GM12874 (cell line): ENCODE data around the gene RHBDF2.

ENCODE experiments used
- TF ChIP-seq, protein P1 (sequence below): IDR thresholded peaks from 2 replicates; pipeline ENCODE4 v1.5.1; 2011; ENCODE audit warnings: low read depth, mild to moderate bottlenecking, control low read depth, low read length, moderate library complexity; ENCODE audit not compliant: insufficient read depth

RHBDF2 gene

DNA sequence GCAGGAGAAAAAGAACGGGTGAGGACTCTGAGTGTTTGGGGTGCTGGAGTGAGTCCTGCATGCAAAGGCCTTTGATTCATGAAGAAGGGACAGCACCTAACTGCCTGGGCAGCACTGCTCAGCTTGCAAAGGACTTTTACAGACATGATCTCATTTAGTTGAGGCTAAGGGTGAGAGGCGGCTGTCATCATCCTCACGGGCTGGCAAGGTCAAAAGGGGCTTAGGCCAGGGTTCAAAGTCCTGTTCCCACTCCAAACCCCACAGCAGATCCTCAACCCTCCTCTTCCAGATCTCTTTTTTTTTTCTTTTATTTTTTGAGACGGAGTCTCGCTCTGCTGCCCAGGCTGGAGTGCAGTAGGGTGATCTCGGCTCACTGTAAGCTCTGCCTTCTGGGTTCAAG lies 4.8 kb downstream of the RHBDF2 start:
- TF ChIP-seq, protein P1, sequence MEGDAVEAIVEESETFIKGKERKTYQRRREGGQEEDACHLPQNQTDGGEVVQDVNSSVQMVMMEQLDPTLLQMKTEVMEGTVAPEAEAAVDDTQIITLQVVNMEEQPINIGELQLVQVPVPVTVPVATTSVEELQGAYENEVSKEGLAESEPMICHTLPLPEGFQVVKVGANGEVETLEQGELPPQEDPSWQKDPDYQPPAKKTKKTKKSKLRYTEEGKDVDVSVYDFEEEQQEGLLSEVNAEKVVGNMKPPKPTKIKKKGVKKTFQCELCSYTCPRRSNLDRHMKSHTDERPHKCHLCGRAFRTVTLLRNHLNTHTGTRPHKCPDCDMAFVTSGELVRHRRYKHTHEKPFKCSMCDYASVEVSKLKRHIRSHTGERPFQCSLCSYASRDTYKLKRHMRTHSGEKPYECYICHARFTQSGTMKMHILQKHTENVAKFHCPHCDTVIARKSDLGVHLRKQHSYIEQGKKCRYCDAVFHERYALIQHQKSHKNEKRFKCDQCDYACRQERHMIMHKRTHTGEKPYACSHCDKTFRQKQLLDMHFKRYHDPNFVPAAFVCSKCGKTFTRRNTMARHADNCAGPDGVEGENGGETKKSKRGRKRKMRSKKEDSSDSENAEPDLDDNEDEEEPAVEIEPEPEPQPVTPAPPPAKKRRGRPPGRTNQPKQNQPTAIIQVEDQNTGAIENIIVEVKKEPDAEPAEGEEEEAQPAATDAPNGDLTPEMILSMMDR: no peak

DNA sequence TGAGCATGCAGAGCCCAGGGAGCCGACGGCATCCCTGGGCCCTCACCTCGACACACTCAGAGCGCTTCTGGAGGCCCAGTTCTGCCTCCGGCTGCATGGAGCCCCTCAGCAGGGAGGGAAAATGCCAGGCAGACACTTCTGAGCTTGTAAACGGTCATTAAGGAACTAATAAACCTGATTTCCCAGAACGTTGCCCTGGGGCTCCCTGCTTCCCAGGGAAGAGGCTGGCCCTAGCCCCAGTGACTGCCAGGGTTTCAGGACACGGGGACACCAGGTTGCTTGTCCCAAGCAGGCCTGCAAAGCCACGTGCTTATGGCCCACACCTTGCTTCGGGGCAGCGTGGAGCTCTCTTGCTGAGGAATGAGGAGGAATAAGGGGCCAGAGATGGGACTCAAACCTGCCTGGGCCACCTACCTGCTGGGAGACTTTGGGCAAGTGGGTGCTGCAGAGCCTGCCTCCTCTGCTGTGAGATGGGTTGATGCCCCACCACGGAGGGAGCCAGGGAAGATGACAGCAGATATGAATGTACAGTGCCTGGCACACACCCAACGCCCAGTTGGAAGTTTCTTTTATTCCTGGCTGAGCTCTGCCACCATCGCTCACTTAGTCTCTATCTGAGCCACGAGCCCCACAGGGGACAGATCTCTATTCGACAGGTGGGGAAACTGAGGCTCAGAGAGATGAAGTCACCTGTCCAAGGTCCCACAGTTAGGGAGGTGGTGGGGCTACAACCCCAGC lies 5.4 kb downstream of the RHBDF2 start:
- TF ChIP-seq, protein P1: no peak

DNA sequence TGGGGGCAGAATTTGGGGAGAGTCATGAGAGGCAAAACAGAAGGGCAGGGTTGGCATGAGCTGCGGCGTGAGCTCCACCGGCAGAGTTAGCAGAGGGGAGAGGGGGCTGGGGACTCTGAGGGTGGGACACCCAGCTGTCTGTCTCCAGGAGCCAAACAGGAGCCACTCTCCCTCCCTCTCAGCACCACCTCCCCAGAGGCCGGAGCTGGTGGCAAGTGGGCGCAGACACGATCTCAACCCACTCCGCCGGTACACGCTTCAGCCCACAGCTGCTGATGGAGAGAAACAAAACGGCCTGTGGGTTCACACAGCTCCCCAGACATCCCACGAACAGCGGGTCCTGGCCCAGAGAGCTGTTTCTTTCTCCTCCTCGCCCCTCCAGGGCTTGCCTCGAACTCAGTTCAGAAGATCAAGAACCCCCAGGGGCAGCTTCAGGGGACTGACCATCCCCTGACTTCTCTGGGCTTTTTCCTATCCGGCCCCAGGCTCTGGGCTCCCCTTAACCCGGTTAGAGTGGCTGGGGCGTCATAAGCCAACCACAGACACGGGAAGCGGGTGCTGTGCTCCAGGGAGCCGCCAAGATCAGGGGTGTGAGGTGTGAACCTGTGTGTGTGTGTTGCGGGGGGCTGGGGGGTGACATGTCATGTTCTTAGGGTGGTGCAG lies 7.6 kb downstream of the RHBDF2 start:
- TF ChIP-seq, protein P1: no peak

DNA sequence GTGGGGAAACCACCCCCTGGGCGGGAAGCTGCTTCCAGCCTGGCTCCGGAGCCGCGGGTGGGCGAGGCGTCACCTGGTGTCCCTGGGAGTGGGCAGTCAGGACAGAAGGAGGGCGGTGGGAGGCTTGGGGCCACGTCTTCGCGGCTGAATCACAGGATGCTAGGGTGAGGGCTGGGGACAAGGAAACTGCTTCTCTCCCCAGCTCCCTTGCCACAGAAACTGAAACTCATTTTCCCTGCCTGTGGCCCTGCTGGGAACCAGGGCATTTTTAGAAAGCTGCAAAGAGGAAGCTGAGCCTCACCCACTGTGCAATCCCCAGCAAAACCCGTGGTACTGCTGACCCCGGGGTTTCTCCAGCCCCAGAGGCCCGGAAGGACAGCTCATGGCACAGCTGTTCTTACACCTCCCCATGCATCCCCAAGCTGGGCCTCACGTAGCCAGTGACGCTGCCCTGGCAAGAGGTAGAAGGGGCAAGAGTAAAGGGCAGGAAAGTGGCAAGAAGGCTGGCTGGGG lies 8.2 kb downstream of the RHBDF2 start:
- TF ChIP-seq, protein P1: no peak

DNA sequence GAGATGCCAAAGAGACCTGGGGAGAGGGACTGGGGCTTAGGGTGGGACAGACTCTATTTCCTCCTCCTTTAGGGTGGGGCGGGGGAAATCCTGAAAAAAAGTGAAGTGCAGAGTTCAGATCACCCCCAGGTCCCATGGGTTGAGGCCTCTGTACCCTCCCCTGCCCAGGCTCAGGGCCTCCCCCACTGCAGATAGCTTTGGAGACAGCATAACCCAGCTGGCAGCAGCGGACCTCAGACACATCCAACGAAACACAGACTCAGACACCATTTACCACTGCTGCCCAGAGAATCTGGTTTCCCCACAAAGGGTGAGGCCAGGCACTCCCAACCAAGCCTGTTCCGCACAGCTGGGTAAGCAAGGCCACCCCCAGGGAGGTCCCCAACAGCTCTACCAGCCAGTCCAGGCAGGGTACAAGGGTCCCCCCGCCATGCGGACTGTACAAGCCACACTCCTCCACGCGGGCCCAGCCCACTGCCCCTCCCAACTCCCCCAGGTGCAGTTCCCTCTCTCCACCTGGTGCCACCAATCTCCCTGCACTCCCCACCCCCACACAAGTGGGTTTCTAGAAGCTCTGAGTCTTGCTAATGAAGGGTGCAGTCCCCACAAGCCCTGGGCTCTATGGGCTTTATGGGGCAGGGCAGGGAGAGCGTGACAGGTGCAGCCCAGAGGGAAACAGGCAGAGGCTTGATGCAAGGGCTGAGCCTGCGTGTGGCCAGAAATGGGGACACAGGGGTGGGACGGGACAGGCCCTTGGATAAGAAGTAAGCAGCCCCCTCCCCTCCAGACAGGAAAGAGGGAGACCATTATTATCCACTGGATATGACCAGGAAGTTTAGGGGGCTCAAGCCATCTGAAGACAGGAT lies 8.9 kb downstream of the RHBDF2 start:
- TF ChIP-seq, protein P1: no peak

DNA sequence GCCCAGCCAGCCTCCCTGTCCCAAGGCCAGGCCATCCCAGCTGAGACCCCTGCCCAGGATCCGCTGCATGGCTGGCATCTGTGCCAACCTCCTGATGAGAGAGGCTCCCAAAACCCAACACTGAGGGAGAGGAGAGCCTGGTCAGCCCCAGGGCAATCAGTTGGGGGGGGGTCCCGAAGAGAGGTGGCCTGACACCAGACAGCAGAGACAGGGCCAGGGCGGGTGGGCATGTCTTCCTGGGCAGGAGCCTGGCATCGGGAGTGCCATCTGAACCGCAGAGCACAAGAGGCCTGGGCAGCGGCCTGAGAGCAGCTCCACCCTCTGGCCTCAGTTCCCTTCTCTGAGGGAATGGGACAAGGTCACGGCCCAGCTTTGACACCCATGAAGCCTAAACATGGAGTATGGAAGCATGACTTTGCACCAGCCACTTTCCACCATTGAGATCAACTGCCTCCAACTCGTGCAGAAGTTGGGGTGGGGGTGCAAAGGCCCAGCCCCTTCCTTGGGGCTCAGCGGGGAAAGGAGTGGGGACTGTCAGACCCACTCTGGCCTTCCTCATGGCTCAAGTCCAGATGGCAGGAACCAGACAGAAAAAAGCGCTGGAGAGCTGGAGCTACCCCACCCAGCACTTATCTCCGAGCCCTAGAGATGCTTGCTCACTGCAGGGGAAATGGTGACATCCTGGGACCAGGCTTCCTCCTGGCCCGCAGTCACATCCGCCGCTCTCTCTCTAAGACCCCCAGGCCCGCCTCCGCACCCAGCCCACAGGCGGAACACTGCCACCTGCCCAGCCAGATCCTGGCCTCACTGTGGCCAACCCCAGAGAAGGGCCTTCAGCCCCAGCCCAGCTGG lies 9.7 kb downstream of the RHBDF2 start:
- TF ChIP-seq, protein P1: no peak
